Activated gamma-delta T cell treated with Interleukin-2 at 50 U/mL for 16 hours (primary cell): Measurements from ENCODE around the gene XYLB.
"Not testable (repeated sequence)": the region's sequence is repeated elsewhere in the genome, so short reads cannot be mapped to it uniquely, and the experiment has no call there.

Experiments
- DNase-seq: peaks from one replicate; pipeline ENCODE4 v3.0.0-alpha.2; 2020

XYLB gene

GRCh38 chr3:38401246-38401962 is 54.8 kb downstream of the XYLB start:
- no peak for DNase-seq

DNA sequence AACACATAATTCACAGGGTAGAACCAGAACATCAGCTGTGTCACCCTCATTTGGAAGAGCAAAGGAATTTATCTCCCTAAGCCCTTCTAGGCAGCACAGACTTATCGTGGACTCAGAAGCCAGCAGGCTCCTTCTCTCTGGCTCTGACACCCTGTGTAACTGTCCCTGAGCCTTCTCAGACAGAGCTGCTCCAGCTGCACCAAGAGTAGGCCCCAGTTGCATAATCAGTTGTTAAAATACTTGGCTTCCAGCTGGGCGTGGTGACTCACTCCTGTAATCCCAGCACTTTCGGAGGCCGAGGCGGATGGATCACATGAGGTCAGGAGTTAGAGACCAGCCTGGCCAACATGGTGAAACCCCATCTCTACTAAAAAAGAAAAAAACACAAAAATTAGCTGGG is 57.7 kb downstream of the XYLB start:
- DNase-seq: no peak

DNA sequence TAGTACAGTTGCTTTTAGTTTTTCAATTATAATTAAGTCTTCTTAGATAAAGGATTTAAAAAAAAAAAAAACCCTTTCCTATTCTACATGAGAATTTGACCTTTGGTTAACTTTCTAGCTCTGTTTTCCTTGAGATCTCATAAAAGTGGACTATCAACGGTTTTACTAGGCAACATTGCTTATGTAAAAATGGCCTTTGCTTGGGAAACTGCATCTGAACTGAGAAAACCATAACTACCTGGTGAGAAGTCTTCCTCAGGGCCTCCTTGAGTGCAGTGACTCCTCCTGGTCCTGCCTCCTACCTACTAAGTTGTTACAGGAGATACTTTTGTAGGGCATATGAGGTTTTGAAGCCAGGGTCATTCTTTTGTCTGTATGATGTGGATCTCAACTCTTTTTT is 65.0 kb downstream of the XYLB start:
- no peak for DNase-seq

DNA sequence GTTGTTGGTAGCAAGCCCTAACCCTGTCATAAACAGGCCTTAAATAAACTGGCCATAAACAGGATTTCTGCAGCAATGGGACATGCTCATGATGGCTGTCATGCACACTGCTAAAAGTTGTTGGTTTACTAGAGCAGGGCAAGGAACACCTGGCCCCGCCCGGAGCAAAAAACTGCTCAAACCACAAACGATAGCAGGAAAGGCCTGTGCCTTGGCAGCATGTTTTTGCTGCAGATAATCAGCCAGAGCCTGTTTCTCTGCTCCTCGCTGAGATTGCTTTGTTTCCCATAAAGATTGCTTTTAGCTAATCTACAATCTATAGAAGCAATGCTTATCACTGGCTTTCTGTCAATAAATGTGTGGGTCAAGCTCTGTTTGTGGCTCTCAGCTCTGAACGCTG is 74.2 kb downstream of the XYLB start:
- DNase-seq: not testable (repeated sequence)

- DNase-seq: no peak
Observed at GRCh38 chr3:38421679-38422336, 75.2 kb downstream of the XYLB start.

DNA sequence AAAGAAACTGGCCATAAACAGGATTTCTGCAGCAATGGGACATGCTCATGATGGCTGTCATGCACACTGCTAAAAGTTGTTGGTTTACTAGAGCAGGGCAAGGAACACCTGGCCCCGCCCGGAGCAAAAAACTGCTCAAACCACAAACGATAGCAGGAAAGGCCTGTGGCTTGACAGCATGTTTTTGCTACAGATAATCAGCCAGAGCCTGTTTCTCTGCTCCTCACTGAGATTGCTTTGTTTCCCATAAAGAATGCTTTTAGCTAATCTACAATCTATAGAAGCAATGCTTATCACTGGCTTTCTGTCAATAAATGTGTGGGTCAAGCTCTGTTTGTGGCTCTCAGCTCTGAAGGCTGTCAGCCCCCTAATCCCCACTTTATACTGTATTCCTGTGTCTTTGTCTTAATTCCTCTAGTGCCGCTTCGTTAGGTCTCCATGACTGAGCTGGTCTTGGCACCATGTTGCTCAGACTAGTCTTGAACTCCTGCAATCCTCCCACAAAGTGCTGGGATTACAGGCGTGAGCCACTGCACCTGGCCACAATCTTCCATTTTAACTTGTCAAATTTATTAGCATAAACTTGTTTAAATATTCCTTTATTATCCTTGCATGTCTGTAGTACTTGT is 80.3 kb downstream of the XYLB start:
- DNase-seq: peak; percentile 21

DNA sequence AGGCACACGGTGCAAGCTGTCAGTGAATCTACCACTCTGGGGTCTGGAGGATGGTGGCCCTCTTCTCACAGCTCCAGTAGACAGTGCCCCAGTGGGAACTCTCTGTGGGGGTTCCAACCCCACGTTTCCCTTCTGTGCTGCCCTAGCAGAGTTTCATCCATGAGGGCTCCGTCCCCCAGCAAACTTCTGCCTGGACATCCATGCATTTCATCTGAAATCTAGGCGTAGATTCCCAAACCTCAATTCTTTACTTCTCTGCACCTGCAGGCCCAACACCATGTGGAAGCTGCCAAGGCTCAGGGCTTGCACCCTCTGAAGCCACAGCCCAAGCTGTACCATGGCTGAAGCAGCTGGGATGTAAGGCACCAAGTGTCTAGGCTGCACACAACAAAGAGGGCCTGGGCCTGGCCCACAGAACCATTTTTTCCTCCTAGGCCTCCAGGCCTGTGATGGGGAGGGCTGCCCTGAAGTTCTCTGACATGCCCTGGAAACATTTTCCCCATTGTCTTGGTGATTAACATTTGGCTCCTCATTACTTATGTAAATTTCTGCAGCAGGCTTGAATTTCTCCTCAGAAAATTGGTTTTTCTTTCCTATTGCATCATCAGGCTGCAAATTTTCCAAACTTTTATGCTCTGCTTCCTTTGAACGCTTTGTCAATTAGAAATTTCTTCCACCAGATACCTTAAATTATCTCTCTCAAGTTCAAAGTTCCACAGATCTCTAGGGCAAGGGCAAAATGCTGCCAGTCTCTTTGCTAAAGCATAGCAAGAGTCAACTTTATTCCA is 86.5 kb downstream of the XYLB start:
- DNase-seq: not testable (repeated sequence)

DNA sequence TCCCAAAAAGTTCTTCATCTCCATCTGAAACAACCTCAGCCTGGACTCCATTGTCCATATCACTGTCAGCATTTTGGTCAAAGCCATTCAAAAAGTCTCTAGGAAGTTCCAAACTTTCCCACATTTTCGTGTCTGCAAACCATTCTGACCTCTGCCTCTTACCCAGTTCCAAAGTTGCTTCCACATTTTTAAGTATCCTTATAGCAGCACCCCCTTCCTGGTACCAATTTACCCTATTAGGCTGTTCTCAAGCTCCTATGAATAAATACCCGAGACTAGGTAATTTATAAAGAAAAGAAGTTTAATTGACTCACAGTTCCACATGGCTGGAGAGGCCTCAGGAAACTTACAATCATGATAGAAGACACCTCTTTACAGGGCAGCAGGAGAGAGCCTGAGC is 87.1 kb downstream of the XYLB start:
- not testable (repeated sequence) for DNase-seq

DNA sequence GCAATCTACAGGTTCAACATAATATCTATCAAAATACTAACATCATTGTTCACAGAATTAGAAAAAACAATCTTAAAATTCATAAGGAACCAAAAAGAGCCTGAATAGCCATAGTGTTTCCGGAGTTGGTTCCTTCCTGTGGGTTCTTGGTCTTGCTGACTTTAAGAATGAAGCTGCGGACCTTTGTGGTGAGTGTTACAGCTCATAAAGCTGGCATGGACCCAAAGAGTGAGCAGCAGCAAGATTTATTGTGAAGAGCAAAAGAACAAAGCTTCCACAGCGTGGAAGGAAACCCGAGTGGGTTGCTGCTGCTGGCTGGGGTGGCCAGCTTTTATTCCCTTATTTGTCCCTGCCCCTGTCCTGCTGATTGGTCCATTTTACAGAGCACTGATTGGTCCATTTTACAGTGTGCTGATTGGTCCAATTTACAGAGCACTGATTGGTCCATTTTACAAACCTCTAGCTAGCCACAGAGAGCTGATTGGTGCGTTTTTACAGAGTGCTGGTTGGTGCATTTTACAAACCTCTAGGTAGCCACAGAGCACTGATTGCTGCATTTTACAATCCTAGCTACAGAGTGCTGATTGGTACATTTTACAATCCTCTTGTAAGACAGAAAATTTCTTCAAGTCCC is 92.0 kb downstream of the XYLB start:
- peak; percentile 21 for DNase-seq

GRCh38 chr3:38443205-38443604 is 96.6 kb downstream of the XYLB start:
- DNase-seq: not testable (repeated sequence)

DNA sequence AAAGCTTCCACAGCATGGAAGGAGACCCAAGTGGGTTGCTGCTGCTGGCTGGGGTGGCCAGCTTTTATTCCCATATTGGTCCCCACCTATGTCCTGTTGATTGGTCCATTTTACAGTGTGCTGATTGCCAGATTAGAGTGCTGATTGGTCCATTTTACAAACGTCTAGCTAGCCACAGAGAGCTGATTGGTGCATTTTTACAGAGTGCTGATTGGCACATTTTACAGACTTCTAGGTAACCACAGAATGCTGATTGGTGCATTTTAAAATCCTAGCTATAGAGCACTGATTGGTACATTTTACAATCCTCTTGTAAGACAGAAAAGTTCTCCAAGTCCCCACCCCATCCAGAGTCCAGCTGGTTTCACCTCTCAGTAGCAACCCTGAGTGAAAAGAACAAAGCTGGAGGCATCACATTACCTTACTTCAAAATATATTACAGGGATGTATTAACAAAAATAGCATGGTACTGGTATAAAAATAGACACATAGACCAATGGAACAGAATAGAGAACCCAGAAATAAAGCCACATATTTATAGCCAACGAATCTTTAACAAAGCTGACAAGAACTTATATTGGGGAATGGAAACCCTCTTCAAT is 99.6 kb downstream of the XYLB start:
- DNase-seq: no peak

GRCh38 chr3:38446812-38447211 is 100.2 kb downstream of the XYLB start:
- DNase-seq: no peak

DNA sequence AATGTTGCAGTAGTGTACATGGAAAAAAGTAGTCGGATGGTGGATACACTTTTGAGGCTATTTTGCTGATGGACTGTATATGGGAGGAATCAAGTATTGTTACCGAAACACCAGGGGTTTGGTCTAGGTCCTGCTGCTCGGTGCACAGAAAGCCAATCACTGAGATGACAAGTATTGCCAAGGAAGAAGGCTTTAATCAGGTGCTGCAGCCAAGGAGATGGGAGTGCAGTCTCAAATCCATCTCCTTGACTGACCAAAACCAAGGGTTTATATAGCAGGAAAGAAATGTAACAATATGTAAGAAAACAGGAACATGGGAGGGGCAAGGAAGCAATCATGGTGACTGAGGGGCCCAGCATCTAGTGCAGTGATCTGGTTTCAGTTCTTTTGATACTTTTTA is 104.3 kb downstream of the XYLB start:
- DNase-seq: no peak

DNA sequence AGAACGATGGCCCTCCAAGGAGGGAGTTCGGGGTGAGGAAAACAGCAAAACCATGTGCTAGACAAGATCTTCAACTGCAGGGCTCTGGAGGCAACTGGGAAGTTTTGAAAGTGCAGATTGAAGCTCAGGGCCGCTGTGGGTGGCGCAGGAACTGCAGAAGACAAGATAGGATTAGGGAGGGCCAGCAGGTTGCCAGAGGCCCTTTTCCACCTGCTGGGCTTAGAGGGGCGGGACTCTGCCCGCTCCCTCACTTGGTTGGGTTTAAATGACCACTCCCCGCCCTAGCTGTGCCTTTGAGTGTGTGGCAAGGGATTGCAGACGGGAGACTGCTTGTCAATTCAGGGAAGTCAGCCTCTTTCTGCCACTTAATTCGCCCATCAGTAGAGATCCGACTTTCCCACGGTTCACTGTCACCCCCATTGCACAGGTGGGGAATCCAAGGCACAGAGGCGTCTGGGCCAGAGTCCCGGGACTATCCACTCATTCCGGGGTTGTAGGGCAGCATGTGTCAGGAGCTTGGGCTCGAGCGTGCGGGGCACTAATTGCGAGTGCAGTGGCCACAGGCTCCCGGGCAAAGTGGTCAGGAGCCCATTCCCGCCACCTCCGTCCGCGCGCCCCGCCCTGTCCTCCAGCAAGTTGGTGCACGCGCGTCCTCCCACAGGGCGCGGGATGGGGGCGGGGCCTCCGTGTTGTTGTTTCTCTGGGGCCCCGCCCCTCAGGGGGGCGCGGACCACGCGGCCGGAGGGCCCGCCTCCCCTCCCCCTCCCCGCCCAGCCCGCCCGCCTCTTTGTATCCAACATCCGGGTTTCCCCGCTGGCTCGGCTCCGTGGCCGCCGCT is 106.7 kb downstream of the XYLB start, which contains the start of gene ACVR2B:
ACVR2B (plus strand) TSS at position 816 of the 838 bp plus-strand sequence. CDS start 433 bp downstream, outside the sequence.
- peak; percentile 65 for DNase-seq

GRCh38 chr3:38453913-38454177 is 107.3 kb downstream of the XYLB start:
- no peak for DNase-seq

DNA sequence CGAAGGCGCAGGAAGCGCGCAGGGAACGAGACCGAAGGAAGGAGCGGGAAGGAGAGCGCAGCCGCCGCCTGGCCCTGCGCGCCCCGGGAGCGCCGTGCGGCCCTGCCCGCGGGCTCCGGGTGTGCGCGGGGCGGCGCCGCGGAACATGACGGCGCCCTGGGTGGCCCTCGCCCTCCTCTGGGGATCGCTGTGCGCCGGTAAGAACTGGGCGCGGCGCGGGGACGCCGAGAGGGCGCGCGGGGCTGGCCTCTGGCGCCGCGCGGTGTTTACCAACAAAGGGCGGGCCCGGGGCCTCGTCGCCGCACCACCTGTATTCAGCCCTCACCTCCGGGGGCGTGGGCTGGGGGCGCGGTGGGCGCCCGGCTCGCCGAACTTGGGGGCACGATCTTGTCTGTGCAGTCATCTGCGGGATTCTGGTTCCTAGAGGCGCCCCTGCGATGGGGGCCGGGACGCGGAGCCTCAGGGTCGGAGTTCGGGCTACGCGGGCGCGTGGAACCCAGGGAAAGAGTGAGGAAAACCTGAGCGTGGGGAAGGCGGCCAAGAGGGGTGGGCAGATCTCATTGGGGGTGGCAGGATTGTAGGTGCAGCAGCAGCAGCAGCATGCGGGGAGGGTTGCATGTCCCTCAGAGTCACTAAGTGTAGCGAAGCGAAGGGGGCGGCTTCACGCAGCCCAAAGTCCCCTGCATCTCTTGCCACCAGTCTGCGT is 107.7 kb downstream of the XYLB start:
- no peak for DNase-seq

- no peak for DNase-seq
Observed at GRCh38 chr3:38454884-38455638, 108.5 kb downstream of the XYLB start.

DNA sequence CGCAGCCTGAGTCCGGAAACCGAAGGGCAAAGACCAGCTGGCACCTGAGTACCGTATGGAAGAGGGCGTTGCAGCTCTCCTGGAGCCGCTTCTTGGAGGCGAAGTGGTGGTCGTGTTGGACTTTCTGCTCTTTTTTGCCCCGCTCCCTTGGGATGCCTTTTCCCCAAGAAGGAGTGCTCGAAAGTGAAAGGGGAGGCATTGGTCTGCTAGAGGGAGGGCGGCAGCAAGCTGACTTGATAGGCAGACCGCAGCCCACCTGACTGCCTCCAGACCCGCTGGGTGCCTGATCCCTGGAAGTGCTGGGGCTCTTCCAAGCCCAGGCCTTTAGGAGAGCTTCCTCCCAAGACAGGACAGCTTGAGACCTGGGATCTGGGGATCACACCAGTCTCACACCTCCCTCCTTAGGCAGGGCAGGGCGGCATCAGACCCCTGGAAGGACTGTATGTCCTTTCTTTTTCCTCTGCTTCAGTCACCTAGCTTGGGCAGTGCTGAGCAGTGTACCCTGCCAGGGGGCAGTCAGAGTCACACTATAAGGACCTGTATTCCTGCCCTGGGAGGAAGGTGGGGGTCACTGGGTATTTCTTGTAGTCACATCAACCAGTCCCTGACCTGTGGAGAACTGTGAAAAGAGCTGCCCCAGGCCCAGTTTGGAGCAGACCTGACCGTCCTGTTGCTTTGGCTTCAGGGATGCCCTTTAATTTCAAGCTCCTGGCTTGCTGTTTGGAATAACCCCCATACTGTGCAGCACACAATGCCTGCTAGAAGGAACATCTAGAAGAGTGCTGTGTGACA is 109.2 kb downstream of the XYLB start:
- peak; percentile 31 for DNase-seq
